Stimulated activated CD4-positive, alpha-beta T cell treated with anti-CD3 and anti-CD28 coated beads, TNF-alpha, amount 100 ng/mL, for 48 hours (primary cell): ENCODE results near the gene FOXD4L1.
A peak's percentile ranks its signal among the peaks of the same experiment; 100 is the strongest.
"Not testable (repeated sequence)": the region's sequence is repeated elsewhere in the genome, so short reads cannot be mapped to it uniquely, and the experiment has no call there.

ENCODE experiments used
- DNase-seq, 3 donors: peaks; one replicate each; pipeline ENCODE4 v3.0.0-alpha.2; 2020; ENCODE audit warnings: low read depth in 3 of 3

The FOXD4L1 gene

DNA sequence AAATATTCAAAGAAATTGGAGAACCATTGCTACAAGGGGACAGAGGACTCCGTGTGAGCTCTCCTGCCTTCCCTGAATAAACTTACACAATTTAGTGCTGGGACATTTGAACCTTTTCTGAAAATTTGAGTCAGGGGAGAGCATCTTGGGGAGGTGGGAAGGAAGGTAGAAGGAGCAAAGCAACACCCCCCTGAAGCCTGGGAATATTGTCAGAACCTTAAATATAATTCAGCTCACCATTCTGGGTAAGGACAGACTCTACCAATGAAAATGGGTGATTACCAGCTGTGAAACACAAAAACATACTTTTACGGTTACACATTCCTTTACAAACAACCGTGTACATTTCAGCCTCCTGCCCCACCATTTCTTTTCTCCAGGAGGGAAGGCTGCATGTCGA lies at the start of gene FOXD4L1:
Gene FOXD4L1 (plus strand): TSS at position 301 of the 400 bp plus-strand sequence. CDS start 592 bp downstream, outside the sequence.
- DNase-seq: not testable (repeated sequence)

DNA sequence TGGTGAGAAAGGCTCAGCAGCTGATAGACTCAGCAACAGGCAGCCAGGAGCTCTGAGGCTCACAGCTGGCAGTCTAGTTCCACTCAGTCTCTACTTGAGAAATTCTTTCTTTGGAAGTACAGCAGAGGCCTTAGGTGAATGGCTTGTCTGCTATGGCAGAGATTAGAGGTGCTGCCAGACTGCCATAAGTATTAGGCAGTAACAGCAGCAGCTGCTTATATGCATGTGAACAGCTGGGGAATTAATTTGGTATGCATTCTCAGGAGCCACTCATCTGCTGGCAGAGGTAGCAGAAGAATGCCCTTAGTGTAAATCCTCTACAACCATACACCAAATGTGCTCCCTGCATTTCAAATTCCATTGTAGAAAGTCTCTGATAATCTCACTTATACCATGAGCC lies 32.7 kb upstream of the FOXD4L1 start:
- not testable (repeated sequence) for DNase-seq

DNA sequence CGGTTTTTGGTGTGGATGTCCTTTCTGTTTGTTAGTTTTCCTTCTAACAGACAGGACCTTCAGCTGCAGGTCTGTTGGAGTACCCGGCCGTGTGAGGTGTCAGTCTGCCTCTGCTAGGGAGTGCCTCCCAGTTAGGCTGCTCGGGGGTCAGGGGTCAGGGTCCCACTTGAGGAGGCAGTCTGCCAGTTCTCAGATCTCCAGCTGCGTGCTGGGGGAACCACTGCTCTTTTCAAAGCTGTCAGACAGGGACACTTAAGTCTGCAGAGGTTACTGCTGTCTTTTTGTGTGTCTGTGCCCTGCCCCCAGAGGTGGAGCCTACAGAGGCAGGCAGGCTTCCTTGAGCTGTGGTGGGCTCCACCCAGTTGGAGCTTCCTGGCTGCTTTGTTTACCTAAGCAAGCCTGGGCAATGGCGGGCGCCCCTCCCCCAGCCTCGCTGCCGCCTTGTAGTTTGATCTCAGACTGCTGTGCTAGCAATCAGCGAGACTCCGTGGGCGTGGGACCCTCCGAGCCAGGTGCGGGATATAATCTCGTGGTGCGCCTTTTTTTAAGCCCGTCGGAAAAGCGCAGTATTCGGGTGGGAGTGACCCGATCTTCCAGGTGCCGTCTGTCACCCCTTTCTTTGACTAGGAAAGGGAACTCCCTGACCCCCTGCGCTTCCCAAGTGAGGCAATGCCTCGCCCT lies 21.6 kb upstream of the FOXD4L1 start:
- not testable (repeated sequence) for DNase-seq

DNA sequence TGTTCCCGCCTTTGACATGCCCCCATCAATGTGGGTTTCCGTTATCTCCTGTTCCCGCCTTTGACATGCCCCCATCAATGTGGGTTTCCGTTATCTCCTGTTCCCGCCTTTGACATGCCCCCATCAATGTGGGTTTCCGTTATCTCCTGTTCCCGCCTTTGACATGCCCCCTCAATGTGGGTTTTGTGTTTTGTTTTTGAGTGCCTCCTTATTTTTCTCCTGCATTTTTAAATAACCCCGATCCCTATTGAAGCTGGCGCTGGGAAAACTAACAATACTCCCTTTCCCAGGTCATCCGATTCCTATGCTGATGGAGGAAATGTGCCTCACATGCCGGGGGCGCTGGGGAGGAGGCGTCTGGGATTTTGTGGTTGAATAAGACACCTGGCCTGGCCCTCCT lies 1.9 kb upstream of the FOXD4L1 start:
- not testable (repeated sequence) for DNase-seq

DNA sequence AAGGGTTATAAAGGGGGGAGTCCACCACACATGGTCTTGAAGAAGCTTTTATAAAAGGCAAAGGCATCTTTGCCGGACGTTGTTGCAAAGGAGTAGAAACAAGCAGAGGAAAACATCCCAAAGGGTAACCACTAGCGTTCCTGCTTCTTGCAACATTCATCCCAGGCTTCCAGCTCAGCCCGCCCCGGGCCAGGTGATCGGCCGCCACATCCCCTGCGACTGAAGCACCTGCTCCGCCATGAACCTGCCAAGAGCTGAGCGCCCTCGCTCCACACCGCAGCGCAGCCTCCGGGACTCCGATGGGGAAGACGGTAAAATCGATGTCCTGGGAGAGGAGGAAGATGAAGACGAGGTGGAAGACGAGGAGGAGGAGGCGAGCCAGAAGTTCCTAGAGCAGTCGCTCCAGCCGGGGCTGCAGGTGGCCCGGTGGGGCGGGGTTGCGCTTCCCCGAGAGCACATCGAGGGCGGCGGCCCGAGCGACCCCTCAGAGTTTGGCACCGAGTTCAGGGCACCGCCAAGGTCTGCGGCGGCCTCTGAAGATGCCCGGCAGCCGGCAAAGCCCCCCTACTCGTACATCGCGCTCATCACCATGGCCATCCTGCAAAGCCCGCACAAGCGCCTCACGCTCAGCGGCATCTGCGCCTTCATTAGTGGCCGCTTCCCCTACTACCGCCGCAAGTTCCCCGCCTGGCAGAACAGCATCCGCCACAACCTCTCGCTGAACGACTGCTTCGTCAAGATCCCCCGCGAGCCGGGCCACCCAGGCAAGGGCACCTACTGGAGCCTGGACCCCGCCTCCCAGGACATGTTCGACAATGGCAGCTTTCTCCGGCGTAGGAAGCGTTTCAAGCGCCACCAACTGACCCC lies 787 bp downstream of the FOXD4L1 start:
- not testable (repeated sequence) for DNase-seq

DNA sequence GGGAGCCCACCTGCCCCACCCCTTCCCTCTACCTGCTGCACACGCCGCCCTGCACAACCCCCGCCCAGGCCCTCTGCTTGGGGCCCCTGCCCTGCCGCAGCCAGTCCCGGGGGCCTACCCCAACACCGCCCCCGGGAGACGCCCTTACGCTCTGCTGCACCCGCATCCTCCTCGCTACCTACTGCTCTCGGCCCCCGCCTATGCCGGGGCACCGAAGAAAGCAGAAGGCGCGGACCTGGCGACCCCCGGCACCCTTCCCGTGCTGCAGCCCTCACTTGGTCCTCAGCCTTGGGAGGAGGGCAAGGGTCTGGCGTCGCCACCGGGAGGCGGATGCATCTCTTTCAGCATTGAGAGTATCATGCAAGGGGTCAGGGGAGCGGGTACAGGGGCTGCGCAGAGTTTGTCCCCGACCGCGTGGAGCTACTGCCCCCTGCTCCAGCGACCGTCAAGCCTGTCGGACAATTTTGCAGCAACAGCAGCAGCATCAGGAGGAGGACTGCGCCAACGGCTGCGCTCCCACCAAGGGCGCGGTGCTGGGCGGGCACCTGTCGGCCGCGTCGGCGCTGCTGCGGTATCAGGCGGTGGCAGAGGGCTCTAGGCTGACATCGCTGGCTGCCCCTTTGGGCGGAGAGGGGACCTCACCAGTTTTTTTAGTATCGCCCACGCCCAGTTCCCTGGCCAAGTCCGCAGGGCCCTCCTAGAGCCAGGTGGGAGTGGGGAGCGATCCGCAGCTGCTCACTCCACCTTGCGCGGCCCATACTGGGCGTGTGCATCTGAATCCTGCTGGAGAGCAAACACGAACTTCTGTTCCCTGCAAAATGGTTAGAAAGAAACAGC lies 1.6 kb downstream of the FOXD4L1 start:
- not testable (repeated sequence) for DNase-seq

DNA sequence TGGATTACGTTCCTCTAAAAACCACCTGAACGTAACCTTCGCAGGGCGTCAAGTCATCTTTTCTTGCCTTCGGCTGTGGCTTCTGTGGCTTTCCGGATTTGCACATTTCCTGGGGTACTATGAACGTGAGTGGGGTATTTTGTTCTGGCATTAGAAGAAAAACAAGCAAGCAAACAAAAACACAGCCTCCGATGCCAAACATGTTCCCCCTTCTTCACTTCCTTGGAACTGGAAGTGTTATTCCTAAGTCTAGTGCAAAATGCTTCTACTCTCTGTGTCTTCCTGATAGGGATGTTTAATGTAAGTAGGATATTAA lies 2.2 kb downstream of the FOXD4L1 start:
- DNase-seq: not testable (repeated sequence)

DNA sequence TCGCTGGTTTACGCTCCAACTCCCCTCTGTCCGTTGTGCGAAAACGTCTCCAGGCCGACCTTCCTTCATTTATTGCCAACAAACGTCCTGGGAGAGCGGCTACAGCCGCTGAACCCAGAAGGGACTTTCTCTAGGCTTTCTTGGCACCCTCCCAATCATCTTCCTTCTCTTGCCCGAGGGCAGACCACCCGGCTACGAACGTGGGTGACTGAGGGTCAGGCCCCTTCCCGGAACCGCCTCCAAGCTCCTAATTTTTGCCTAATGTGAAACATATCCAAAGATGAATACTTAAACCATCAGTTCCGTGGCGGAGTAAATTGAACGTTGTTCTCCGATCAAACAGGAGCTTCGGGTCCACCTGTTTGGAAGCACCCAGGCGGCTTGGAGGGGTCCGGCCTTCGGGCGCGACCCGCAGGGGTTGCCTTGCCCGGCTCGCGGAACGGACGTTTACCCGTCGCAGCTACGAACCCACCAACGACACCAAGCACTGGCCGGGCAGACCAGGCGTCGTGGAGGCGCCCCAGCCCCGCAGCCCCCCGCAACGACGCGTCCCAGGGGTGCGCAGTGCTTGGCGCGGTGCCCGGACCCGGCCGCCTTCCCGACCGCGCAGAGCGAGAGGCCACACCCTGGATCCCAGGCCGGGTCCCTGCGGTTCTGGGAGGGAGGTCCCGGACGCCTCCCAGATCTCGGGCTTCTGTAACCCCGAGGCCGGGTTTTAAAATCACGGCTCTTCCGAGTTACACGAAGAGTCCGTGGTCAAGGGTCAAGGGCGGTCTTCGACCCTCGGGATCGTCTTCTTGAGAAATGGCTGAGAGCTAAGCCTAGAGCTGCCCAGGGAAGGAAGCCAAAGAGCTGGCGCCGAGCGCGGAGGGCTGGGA lies 4.0 kb downstream of the FOXD4L1 start:
- not testable (repeated sequence) for DNase-seq

DNA sequence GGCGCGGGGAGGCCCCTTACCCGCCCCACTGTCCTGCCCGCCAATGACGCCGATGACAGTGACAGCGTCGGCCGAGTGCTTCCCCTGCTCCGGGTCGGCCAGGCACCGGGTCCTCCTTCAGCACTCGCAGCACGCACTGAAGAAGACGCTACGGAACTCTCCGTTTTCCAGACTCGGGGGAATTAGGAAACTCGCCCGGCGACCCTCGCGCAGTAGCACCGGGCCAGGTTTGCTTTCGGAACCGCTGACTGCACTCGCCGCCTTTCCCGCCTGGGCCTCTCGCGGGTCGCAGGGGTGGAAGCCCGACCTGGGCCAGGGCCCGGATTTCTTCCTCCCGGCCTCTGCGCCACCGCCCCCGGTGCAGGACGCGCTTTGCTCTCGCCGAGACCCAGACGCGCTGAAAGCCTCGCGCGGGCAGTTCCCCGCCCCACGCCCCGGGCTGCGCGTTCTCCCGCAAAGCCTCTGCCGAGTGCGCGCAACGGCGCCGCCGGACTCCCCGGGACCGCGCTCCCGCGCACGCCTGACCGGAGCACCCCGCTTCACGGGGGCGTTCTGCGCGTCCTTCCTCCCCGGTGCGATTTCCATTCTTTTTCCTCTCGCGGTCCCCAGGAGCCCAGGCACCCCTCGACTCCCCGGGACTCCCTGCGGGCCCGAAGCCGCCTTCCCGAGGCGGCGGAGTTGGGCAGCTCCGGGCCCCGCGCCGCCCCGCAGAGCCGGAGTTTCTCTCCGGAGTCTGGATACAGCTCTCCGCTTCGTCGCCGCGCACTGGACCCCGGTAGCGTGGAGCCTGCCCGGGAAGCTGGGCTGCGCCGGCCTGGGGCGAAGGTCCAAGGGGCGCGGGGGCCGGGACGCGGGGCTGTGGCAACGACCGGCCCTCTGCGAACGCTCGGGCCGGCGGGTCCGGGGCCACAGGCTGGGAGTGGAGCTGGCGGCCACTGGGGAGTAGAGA lies 4.9 kb downstream of the FOXD4L1 start:
- DNase-seq: peak in 1 of 3 donors; percentile 9

DNA sequence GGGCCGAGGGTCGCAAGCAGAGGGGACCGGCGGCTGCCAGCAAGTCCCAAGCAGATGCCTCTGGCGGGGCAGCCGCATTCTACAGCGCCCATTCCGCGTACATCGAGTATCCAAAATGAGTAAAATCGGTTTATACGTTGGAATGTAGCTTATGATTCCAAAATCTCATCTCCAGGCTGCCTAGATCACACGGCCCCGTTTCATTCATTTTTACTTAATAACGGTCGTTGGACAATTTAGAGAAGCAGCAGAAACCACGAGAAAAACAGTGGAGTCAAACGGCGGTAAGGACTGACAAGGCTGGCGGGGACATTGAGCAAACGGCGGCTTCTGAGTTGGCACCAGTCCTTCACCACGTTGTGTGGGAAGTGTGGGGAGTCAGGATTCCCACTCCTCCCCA lies 5.6 kb downstream of the FOXD4L1 start:
- DNase-seq: not testable (repeated sequence)

DNA sequence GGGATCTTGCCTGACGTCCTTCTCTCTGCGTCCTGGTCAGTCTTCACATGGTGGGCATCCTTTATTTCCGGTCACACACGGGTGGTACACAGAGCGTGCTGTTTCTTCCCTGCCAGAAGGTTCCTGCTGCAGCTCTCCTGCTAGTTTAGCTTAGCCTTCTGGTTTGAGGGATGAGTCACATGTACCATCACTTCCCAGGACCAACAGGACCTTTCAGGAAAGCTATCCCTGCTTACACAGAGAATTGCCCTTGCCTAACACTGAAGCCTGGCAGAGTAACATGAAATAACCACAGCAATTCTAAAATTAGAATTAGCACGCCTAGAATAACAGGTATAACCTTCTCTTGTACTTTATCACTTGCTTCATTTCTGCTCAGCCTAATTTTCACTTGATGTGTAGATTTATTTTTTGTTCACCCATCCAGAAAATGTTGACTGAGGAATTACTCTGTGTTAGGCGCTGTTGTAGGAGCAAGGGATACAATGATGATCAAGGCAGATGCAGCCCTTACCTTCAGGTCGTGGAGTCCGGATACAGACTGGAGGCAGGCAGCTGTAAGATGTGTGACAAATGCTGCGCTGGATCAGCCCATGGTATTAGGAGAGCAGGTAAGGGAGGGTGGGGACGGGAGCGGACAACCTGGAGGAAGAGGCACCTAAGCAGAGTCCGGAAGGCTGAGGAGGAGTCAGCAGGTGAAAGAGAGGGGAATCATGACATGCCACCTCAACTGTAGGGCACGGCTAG lies 9.1 kb downstream of the FOXD4L1 start:
- DNase-seq: not testable (repeated sequence)

DNA sequence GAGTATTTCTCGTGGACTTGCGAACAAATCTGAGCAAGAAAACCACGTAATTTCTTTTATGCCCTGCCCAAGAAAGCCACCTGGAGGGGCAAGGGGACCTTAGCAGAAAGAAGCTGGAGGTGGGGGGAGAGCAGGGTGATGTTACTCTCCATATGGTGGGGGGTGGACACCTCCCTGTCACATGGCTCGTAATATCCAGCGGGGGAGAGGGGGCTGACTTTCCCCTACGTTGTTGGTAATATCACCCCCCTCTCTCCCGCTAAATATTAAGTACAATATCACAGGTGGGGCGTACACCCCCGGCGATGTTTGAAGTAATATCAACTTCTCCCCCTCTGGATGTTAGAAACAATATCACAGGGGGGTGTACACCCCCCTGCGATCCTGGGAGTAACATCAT lies 9.7 kb downstream of the FOXD4L1 start:
- not testable (repeated sequence) for DNase-seq

DNA sequence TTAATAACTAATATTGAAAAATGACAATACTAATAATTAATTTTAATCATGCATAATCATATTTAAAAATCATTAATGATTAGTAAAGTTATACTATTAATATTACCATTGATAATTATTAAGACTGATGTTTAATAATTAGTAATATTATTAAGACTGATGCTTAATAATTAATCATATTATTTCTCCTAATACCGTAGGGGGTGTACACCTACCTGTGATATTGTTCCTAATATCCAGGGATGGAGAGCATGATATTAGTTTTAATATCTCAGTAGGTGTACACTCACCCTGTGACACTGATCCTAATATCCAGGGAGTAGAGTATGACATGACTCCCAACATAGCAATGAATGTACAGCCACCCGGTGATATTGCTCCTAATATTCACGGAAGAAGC lies 12.4 kb downstream of the FOXD4L1 start:
- DNase-seq: not testable (repeated sequence)

DNA sequence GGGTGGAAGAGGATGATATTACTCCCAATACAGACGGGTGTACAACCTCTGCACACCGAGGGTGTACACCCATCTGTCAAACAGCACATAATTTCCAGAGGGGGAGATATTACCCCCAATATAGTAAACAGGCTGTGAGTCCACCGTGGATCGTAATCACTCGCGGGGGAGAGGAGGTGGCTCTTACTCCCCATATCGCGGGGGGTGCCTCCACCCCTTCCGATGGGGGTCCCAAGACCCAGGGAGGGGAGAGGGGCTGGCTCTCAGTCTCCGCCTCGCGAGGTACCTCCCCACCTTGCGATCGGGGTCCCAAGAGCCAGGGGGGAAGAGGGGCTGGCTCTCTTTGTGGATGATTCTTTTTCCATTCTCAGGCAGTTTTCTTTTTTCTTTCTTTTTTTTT lies 13.4 kb downstream of the FOXD4L1 start:
- DNase-seq: not testable (repeated sequence)

DNA sequence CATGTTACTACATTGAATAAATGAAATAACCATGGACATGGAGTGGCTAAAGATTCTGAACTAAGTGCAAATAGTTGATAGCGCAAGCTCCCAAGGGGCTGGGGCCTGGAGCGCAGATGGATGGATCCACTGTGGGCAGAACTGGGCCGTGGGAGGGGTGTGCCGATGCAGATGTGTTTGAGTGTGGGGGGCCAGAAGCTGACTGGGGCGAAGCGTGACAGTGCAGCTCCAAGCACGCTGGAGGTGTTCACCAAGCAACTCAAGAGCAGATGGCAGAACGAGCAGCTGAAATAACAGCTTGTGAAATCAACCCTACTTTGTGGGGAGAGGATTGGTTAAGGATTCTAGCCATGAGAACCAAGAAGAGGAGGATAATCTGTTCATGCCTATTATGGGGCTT lies 17.0 kb downstream of the FOXD4L1 start:
- not testable (repeated sequence) for DNase-seq

DNA sequence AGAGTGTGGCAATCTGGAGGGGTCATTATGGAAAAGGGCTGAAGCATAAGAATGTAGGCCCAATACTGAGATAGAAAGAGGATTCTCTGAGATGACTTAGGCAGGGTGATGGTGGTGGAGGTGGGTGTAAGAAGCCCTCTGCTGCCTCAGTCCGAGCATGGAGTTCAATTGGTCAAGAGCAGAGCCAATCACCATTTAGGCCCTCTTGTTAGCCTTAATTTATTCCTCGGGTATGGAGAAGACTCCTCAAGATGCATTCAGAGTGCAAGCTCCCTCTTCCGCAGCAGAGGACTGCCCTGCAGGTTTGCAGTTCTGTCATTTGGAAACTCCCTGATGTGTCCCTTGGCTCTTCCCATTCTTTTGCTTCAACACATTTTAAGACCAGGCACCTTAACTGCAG lies 17.5 kb downstream of the FOXD4L1 start:
- not testable (repeated sequence) for DNase-seq

DNA sequence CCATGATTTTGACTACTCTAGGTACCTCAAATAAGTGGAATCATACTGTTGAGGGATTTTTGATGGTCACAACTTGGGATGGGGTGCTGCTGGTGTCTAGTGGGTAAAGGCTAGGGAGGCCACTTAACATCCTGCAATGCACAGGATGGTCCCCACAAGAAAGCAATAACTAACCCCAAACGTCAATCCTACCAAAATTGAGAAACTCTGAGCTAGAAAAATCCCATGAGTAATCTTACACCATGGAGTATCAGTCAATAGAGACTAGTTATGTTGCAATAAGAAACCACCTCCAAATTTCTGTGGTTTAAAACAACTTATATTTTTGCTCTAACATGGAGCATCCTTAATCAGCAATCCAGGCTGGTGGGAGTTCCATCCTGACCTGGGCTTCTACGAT lies 18.6 kb downstream of the FOXD4L1 start:
- not testable (repeated sequence) for DNase-seq

DNA sequence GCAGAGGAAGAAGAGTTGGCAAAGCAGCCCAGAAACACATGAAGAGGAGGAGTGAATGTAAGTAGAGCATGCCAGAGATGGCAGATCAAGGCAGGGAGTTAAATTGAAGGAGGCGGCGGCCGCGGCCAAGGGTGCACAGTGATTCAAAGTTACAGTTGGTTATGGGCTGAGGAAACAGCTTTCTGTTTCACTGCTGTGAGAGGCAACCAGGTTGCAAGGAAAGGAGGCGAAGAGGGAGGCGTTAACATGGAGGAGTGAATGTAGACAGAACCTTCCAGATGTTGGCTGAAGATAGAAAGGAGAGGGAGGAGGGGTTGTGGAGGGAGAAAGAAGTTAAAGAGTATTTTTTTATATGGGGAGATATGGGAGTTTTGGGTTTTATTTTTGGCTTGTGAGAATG lies 22.4 kb downstream of the FOXD4L1 start:
- not testable (repeated sequence) for DNase-seq

DNA sequence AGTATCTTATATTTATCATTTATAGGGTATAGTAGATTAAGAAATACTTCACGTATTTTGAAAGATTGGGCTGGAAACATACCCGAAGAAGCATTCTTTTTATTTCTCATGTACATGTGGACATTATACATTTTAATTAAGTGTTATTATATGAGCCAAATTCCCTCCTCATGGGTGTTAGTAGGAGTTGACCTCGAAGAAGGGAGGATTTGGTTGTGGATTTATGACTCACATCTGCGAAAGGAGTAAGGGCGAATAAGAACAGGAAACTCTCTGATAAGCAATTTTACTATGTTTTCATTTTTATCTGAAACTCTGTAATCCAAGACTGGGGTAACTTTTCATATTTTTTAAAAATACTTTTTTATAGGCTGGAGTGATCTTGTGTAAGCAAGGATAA lies 23.0 kb downstream of the FOXD4L1 start:
- not testable (repeated sequence) for DNase-seq
